Prostate gland (tissue), 2 donors: Measurements from ENCODE around the gene FAM3A. TPM values are rescaled to one million over a fixed set of nuclear protein-coding genes. Genes with fewer than 3 reads are reported as not detected.
A peak's percentile ranks its signal among the peaks of the same experiment; 100 is the strongest.

Experiments
- DNase-seq: peaks from one replicate; pipeline ENCODE4 v3.0.0-alpha.2; 2019; ENCODE audit warnings: low spot score
- H3K27ac ChIP-seq, 2 donors: fragments of 200-600 bp; sonication (generic); 2 replicates each; pipeline ENCODE4 v1.5.1; 2017 to 2019
- H3K27me3 ChIP-seq: fragments of 200-600 bp; sonication (generic); replicated peaks from 2 replicates; pipeline ENCODE4 v1.5.1; 2019; ENCODE audit not compliant: insufficient read depth
- H3K36me3 ChIP-seq, 2 donors: fragments of 200-600 bp; sonication (generic); 1 replicate in 1 of 2; 2 replicates in 1 of 2; pipeline versions ENCODE4 v1.5.1 to v1.8.1; 2017 to 2019
- H3K4me1 ChIP-seq: fragments of 200-600 bp; sonication (generic); replicated peaks from 2 replicates; pipeline ENCODE4 v1.5.1; 2019
- H3K4me3 ChIP-seq, 2 donors: fragments of 200-600 bp; sonication (generic); 2 replicates each; pipeline ENCODE4 v1.5.1; 2017 to 2019
- H3K9me3 ChIP-seq: fragments of 200-600 bp; sonication (generic); 2 replicates; pipeline ENCODE4 v1.5.1; 2017
- POLR2A ChIP-seq: fragments of 450-650 bp; IDR thresholded peaks from one replicate; pipeline ENCODE4 v1.6.1; 2016; ENCODE audit warnings: antibody characterized with exemption, mild to moderate bottlenecking
- POLR2AphosphoS5 ChIP-seq: sonication (generic); formaldehyde crosslinking; IDR thresholded peaks from one replicate; pipeline ENCODE4 v1.6.1; 2017; ENCODE audit warnings: antibody characterized with exemption
- WGBS: methylation state at CpG from one replicate; pipeline ENCODE4 v1.1.5; 2018; 5-methylcytosine and 5-hydroxymethylcytosine counted together
- intact Hi-C: fragments of 100-400 bp; cut with DNase I; formaldehyde crosslinking; loops from one replicate; pipeline ENCODE4 v1.14.2; 2022
- total RNA-seq, 2 donors: library from RNA; depleted of rRNA; stranded (reverse); fragments of >200 nt; gene quantifications; one replicate each; pipeline ENCODE4 v1.1.0, GENCODE V29; 2016
- TF ChIP-seq, protein P1 (sequence below), 4 experiments: fragments of 200-600 bp in 2 of 4; fragments of 450-650 bp in 2 of 4; sonication (generic) in 2 of 4; IDR thresholded peaks; 1 replicate in 3 of 4; 2 replicates in 1 of 4; pipeline ENCODE4 v1.5.1; 2016 to 2019; ENCODE audit warnings: antibody characterized with exemption in 4 of 4, mild to moderate bottlenecking in 2 of 4, moderate library complexity in 2 of 4

Gene FAM3A
- total RNA-seq, 2 donors from 2014 or later: 52.0 to 72.7 TPM

DNA sequence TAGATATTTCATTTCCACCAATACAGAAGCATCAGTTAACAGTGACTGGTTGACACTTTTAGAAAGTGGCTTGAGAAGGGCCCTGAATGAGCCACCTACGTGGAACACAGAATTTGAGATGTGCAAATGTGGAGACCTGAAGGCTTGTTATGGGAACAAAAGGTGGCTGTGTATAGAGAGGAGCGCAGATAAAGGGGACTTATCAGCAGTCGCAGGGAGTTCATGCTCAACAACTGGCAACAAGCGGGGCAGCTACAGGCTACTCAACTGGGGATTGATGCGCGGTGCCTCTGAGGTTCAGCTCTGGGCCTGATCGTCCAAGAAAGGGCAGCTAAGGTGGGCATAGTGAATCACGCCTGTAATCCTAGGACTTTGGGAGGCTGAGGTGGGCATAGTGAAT is 3.4 kb upstream of the FAM3A start:
- Histone ChIP-seq H3K36me3 (no peaks in the 10 kb centered on the region), H3K4me1 (no peaks in the 10 kb centered on the region), H3K27ac (no peak overlapping the region), H3K4me3 (no peak overlapping the region), H3K9me3 (no peaks in the 10 kb centered on the region), H3K27me3 (no peaks in the 10 kb centered on the region)
- no peak for DNase-seq
- no peak for TF ChIP-seq POLR2A
- TF ChIP-seq, protein P1, sequence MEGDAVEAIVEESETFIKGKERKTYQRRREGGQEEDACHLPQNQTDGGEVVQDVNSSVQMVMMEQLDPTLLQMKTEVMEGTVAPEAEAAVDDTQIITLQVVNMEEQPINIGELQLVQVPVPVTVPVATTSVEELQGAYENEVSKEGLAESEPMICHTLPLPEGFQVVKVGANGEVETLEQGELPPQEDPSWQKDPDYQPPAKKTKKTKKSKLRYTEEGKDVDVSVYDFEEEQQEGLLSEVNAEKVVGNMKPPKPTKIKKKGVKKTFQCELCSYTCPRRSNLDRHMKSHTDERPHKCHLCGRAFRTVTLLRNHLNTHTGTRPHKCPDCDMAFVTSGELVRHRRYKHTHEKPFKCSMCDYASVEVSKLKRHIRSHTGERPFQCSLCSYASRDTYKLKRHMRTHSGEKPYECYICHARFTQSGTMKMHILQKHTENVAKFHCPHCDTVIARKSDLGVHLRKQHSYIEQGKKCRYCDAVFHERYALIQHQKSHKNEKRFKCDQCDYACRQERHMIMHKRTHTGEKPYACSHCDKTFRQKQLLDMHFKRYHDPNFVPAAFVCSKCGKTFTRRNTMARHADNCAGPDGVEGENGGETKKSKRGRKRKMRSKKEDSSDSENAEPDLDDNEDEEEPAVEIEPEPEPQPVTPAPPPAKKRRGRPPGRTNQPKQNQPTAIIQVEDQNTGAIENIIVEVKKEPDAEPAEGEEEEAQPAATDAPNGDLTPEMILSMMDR (IDR thresholded peaks at IDR 0.05): no peak
- TF ChIP-seq POLR2AphosphoS5: no peak
- intact Hi-C loops: no loop called here
- WGBS: 89% methylated on average over 8 of the region's 8 CpGs

DNA sequence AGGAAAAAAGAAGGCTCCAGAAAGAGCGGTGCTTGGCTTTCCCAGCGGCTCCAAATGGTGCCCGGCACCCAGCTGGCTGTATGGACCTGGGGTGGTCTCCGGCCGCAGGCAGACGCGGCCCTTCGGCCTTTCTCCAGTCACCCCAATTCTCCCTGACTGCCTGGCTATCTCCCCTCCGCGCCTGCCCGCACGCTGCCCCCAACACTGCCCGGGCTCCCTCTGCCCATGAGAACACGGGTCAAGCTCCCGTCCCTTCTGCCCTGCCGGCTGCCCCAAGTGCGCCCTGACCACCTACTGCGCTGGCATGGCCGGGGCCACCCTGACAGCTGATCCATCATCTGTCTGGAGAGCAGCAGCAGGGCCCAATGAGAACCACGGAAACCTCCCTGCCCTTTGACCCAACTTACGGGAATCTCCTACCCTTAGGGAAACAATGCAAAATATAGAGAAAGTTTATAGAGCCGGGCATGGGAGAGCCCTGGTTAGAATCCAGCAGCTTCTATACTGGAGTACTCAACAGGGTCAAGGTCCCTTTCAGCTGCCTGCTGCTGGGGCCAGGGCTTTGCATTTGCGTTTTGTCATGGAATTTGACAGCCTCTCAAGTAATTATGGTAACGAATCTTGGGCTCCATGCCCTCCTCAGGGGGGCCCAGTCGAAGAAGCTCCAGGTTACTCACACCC is 1.2 kb upstream of the FAM3A start:
- Histone ChIP-seq H3K9me3 (no peaks in the 10 kb centered on the region), H3K36me3 (no peaks in the 10 kb centered on the region), H3K27me3 (no peaks in the 10 kb centered on the region), H3K4me3 (no peak overlapping the region), H3K27ac (peak overlapping the region; percentile 82 to 86), H3K4me1 (no peaks in the 10 kb centered on the region)
- DNase-seq: no peak
- TF ChIP-seq POLR2AphosphoS5 (no peak), POLR2A (no peak)
- TF ChIP-seq, protein P1 (IDR thresholded peaks at IDR 0.05): no peak
- intact Hi-C loops: no loop called here
- 28% methylated on average over 23 of the region's 25 CpGs for WGBS

DNA sequence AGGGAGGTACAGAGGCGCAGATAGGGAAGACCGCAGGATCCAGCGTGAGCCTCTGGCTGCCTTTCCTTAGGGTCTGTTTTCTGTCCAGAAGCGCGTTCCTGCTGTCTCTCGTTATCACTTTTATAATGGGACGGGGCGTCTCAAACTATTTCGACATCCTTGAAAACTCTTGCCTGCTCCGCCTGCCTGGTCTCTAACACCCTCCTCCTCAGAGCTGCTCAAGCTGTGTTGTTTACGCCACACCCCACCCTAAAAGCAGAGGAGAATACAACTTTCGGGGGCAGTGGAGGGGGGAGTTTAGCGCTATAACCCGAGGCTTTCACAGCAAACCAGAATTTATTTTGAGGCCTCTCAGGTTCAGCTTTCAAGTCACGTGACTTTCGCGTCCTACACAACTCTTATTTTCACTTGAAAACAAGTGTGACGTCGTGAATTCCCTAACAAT is 646 bp upstream of the FAM3A start:
- TF ChIP-seq POLR2AphosphoS5 (no peak), POLR2A (no peak)
- TF ChIP-seq, protein P1 (IDR thresholded peaks at IDR 0.05): no peak
- no peaks in the 10 kb centered on the region for H3K9me3 ChIP-seq
- no peaks in the 10 kb centered on the region for H3K4me1 ChIP-seq
- no peak for DNase-seq
- peak overlapping the region; percentile 50 to 56 for H3K4me3 ChIP-seq
- H3K36me3 ChIP-seq: no peaks in the 10 kb centered on the region
- WGBS: 3% methylated on average over 19 of the region's 19 CpGs
- no peaks in the 10 kb centered on the region for H3K27me3 ChIP-seq
- H3K27ac ChIP-seq: peak overlapping the region; percentile 82 to 86
- intact Hi-C loops: no loop called here

DNA sequence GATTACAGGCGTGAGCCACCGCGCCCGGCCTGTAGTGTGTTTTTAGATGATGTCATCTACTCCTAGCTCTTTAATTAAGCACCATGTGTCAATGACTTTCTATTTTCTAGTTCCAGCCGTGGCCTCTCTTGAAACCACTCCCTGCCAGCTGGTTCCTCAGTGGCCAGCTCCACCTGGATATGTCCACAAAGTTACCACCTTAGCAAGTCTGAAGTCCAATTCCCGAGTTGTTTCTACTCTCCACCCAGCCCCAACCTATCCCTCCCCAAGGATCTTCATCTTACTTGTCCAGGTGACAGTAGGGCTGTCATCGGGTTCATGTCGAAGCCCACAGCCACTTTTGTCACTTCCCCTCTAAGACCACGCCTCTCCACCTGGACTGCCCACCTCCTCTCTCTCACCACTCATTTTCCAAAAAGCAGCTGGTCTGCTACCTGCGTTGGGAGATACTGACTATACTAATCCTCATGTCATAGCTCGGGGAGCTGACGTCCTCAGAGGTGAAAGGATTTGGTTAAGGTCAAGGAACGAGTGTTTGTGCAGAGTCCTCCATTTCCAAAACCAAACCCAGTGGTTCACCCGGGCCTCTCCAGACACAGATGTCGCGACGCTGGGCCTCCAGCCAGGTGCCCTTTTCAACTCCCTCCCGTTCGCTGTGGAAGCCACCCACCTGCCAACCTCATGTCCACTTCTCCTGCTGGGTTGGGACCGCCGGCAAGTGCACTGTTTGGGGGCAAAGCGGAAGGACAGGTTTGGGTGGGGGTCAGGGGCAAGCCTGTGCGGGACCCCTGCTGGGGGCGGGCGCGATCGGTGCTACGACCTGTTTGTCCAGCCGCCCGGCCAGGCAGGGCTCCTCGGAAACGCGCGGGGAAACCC is 704 bp downstream of the FAM3A start:
- Histone ChIP-seq H3K27me3 (no peaks in the 10 kb centered on the region), H3K36me3 (no peaks in the 10 kb centered on the region), H3K9me3 (no peaks in the 10 kb centered on the region), H3K27ac (peak overlapping the region; percentile 86), H3K4me3 (peak overlapping the region; percentile 50 to 56), H3K4me1 (no peaks in the 10 kb centered on the region)
- WGBS: 8% methylated on average over 20 of the region's 34 CpGs
- intact Hi-C loops: no loop called here
- no peak for DNase-seq
- TF ChIP-seq, protein P1 (IDR thresholded peaks at IDR 0.05): no peak
